Rectal smooth muscle tissue (tissue), 1 donor: Measurements from ENCODE around the gene LILRB3.
A peak's percentile ranks its signal among the peaks of the same experiment; 100 is the strongest.
"Not testable (repeated sequence)": the region's sequence is repeated elsewhere in the genome, so short reads cannot be mapped to it uniquely, and the experiment has no call there.

Source experiments
- H3K27ac ChIP-seq: one replicate; pipeline ENCODE4 v1.7.0; 2013; ENCODE audit warnings: low read depth, low read length, inconsistent platforms
- H3K27me3 ChIP-seq: one replicate; pipeline ENCODE4 v1.7.0; 2013; ENCODE audit warnings: low read length; ENCODE audit not compliant: control insufficient read depth, insufficient read depth
- H3K36me3 ChIP-seq: one replicate; pipeline ENCODE4 v1.7.0; 2013; ENCODE audit warnings: low read length; ENCODE audit not compliant: control insufficient read depth, insufficient read depth
- H3K4me1 ChIP-seq: one replicate; pipeline ENCODE4 v1.7.0; 2013; ENCODE audit warnings: low read length; ENCODE audit not compliant: control insufficient read depth, insufficient read depth
- H3K4me3 ChIP-seq: one replicate; pipeline ENCODE4 v1.7.0; 2013; ENCODE audit warnings: low read length
- H3K9ac ChIP-seq: one replicate; pipeline ENCODE4 v1.7.0; 2013; ENCODE audit warnings: low read length

Gene LILRB3

GRCh38 chr19:54216869-54217268, 5.9 kb downstream of the LILRB3 start:
- H3K36me3 ChIP-seq: no peaks in the 10 kb centered on the region
- H3K27me3 ChIP-seq: no peaks in the 10 kb centered on the region
- no peak overlapping the region for H3K27ac ChIP-seq
- no peaks in the 10 kb centered on the region for H3K4me1 ChIP-seq
- H3K4me3 ChIP-seq: no peak overlapping the region
- H3K9ac ChIP-seq: no peak overlapping the region

GRCh38 chr19:54214734-54215133, 8.1 kb downstream of the LILRB3 start:
- not testable (repeated sequence) for H3K27ac ChIP-seq

GRCh38 chr19:54214217-54214616, 8.6 kb downstream of the LILRB3 start:
- not testable (repeated sequence) for H3K4me3 ChIP-seq, H3K27ac ChIP-seq, H3K9ac ChIP-seq, H3K27me3 ChIP-seq, H3K36me3 ChIP-seq
- peaks cover 11% of the 10 kb centered on the region for H3K4me1 ChIP-seq

More at GRCh38 chr19:54214734-54215133, 8.1 kb downstream of the LILRB3 start:
- H3K4me1 ChIP-seq, H3K36me3 ChIP-seq, H3K27me3 ChIP-seq, H3K4me3 ChIP-seq, H3K9ac ChIP-seq: not testable (repeated sequence)

- no peak overlapping the region for H3K4me3 ChIP-seq
- H3K27ac ChIP-seq: no peak overlapping the region
- H3K4me1 ChIP-seq: peaks cover 19% of the 10 kb centered on the region
- no peaks in the 10 kb centered on the region for H3K27me3 ChIP-seq
- no peak overlapping the region for H3K9ac ChIP-seq
- H3K36me3 ChIP-seq: peaks cover 16% of the 10 kb centered on the region
Observed at GRCh38 chr19:54211235-54211634, 11.6 kb downstream of the LILRB3 start.

GRCh38 chr19:54209811-54210494, 12.9 kb downstream of the LILRB3 start:
- Histone ChIP-seq H3K27ac (peak overlapping the region; percentile 19), H3K9ac (peak overlapping the region; percentile 56), H3K4me3 (peak overlapping the region; percentile 35), H3K36me3 (peaks cover 21% of the 10 kb centered on the region), H3K27me3 (no peaks in the 10 kb centered on the region), H3K4me1 (peaks cover 19% of the 10 kb centered on the region)

GRCh38 chr19:54209058-54209810, 13.6 kb downstream of the LILRB3 start:
- peaks cover 24% of the 10 kb centered on the region for H3K36me3 ChIP-seq
- H3K4me1 ChIP-seq: peaks cover 19% of the 10 kb centered on the region
- H3K27ac ChIP-seq: peak overlapping the region; percentile 19
- H3K4me3 ChIP-seq: no peak overlapping the region
- H3K9ac ChIP-seq: no peak overlapping the region
- no peaks in the 10 kb centered on the region for H3K27me3 ChIP-seq

GRCh38 chr19:54208784-54209057, 14.1 kb downstream of the LILRB3 start:
- H3K4me3 ChIP-seq: no peak overlapping the region
- H3K4me1 ChIP-seq: peaks cover 19% of the 10 kb centered on the region
- H3K36me3 ChIP-seq: peaks cover 24% of the 10 kb centered on the region
- H3K27me3 ChIP-seq: no peaks in the 10 kb centered on the region
- H3K27ac ChIP-seq: peak overlapping the region; percentile 19
- no peak overlapping the region for H3K9ac ChIP-seq

- H3K4me1 ChIP-seq: peaks cover 20% of the 10 kb centered on the region
- no peak overlapping the region for H3K4me3 ChIP-seq
- H3K9ac ChIP-seq: no peak overlapping the region
- peaks cover 24% of the 10 kb centered on the region for H3K36me3 ChIP-seq
- H3K27ac ChIP-seq: peak overlapping the region; percentile 38
- H3K27me3 ChIP-seq: no peaks in the 10 kb centered on the region
Observed at GRCh38 chr19:54207983-54208783, 14.6 kb downstream of the LILRB3 start.

GRCh38 chr19:54207676-54207982, 15.2 kb downstream of the LILRB3 start:
- H3K27ac ChIP-seq: peak overlapping the region; percentile 38
- no peak overlapping the region for H3K9ac ChIP-seq
- peaks cover 25% of the 10 kb centered on the region for H3K4me1 ChIP-seq
- H3K27me3 ChIP-seq: no peaks in the 10 kb centered on the region
- no peak overlapping the region for H3K4me3 ChIP-seq
- peaks cover 29% of the 10 kb centered on the region for H3K36me3 ChIP-seq

- Histone ChIP-seq H3K4me1 (peaks cover 29% of the 10 kb centered on the region), H3K36me3 (peaks cover 33% of the 10 kb centered on the region)
- H3K27ac ChIP-seq, H3K27me3 ChIP-seq, H3K4me3 ChIP-seq, H3K9ac ChIP-seq: not testable (repeated sequence)
Observed at GRCh38 chr19:54207193-54207592, 15.6 kb downstream of the LILRB3 start.

- Histone ChIP-seq H3K4me1 (peaks cover 33% of the 10 kb centered on the region), H3K36me3 (peaks cover 37% of the 10 kb centered on the region), H3K27ac (no peak overlapping the region), H3K27me3 (no peaks in the 10 kb centered on the region), H3K9ac (peak overlapping the region; percentile 28), H3K4me3 (no peak overlapping the region)
Observed at GRCh38 chr19:54206831-54207177, 16.0 kb downstream of the LILRB3 start.

GRCh38 chr19:54206030-54206830, 16.6 kb downstream of the LILRB3 start:
- no peak overlapping the region for H3K4me3 ChIP-seq
- peaks cover 39% of the 10 kb centered on the region for H3K4me1 ChIP-seq
- no peaks in the 10 kb centered on the region for H3K27me3 ChIP-seq
- peak overlapping the region; percentile 28 for H3K9ac ChIP-seq
- peaks cover 37% of the 10 kb centered on the region for H3K36me3 ChIP-seq
- H3K27ac ChIP-seq: no peak overlapping the region
